GM19193 (cell line): ENCODE data around the gene PSMA5.

Experiments used
- POLR2A ChIP-seq: IDR thresholded peaks from 4 replicates; pipeline ENCODE4 v1.6.1; 2011; ENCODE audit not compliant: insufficient read depth, insufficient read length; ENCODE audit errors: extremely low read depth

PSMA5 gene

GRCh38 chr1:109426281-109427170 is at the start of gene PSMA5:
PSMA5 (minus strand) TSS chr1:109426448; CDS start chr1:109426330, 118 bp downstream.
- peak; percentile 98 for TF ChIP-seq POLR2A

- no peak for TF ChIP-seq POLR2A
Observed at GRCh38 chr1:109475261-109475660, 49.0 kb upstream of the PSMA5 start.

GRCh38 chr1:109474697-109475096 is 48.4 kb upstream of the PSMA5 start:
- no peak for TF ChIP-seq POLR2A

GRCh38 chr1:109472779-109473178 is 46.5 kb upstream of the PSMA5 start:
- no peak for TF ChIP-seq POLR2A

- TF ChIP-seq POLR2A = no peak
Observed at GRCh38 chr1:109470245-109470644, 44.0 kb upstream of the PSMA5 start.

GRCh38 chr1:109468903-109469302 is 42.7 kb upstream of the PSMA5 start:
- TF ChIP-seq POLR2A = no peak

- TF ChIP-seq POLR2A = no peak
Observed at GRCh38 chr1:109468061-109468460, 41.8 kb upstream of the PSMA5 start.

- no peak for TF ChIP-seq POLR2A
Observed at GRCh38 chr1:109467301-109467777, 41.1 kb upstream of the PSMA5 start.

- TF ChIP-seq POLR2A = no peak
Observed at GRCh38 chr1:109466452-109467300, 40.4 kb upstream of the PSMA5 start, which contains the start of gene SYPL2. SYPL2 (plus strand) TSS chr1:109466546; CDS start chr1:109466844, 298 bp downstream.

- no peak for TF ChIP-seq POLR2A
Observed at GRCh38 chr1:109466125-109466451, 39.8 kb upstream of the PSMA5 start.

GRCh38 chr1:109457819-109458218 is 31.6 kb upstream of the PSMA5 start:
- no peak for TF ChIP-seq POLR2A

- no peak for TF ChIP-seq POLR2A
Observed at GRCh38 chr1:109454497-109455133, 28.4 kb upstream of the PSMA5 start.

GRCh38 chr1:109447524-109447923 is 21.3 kb upstream of the PSMA5 start:
- no peak for TF ChIP-seq POLR2A

GRCh38 chr1:109444346-109444745 is 18.1 kb upstream of the PSMA5 start:
- TF ChIP-seq POLR2A = no peak

GRCh38 chr1:109443476-109443875 is 17.2 kb upstream of the PSMA5 start:
- no peak for TF ChIP-seq POLR2A
